ENCODE data around the gene MAP3K20.
"Not testable (repeated sequence)": the region's sequence is repeated elsewhere in the genome, so short reads cannot be mapped to it uniquely, and the experiment has no call there.

The MAP3K20 gene

DNA sequence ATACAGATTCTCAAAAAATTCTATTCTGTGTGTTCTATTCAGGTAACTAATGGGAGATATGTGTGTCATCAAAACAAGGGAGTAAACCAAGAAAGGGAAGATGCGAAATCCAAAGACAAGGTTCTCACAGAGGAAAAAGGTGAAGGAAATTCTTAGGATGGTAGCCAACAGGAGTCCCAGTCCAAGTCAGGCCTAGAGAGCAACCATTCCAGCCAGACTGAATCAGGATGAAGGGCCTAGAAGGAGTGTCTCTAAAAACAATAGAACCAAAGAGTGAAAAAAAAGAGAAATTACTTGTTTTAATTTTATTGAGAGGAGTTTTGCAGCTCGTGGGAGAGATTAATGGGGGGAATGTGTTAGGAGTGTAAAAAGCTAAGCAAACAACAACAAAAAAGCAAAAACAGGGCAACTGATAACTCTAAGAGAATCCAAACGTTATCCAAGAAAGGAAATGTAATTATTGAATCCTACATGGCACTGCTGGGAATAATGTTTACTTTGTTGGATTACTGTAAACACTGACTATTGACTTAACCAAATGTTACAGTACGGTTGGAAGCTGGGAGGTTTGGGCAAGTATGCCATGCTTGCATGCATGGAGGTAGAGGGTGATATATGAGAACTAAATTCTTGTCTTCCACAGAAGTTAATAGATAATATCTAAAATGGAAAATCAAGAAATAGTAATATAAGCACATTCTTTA lies 12.3 kb downstream of the MAP3K20 start:
- no peak for DNase-seq

DNA sequence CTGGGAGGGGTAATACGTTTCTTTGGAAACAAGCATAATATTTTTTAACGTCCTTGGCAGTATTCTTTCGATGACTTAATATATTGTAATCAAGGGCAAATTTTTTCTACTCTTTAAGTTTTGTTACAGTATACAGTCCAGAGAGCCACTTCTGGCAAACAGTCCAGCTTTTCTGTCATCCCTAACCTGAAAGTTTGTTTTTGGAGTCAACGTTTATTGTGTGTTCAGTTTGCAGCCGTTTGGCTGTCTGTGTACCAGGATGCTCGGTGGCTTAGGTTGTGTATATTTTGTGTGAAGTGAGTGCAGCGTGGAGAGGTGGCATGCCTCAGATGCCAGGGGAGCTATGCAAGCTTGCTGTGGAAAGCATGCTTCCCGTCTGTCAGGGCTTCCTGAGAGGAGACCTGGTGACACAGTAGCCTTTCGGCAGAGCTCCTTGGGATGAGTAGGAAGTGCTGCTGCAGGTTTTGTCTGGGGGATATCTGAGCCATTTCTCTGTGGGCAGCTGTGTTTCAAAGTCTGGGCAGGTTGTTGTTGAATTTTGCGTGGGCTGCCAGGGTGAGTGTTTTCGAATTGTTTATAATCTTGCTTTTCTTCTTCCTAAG lies 14.7 kb downstream of the MAP3K20 start:
- DNase-seq, result no peak

DNA sequence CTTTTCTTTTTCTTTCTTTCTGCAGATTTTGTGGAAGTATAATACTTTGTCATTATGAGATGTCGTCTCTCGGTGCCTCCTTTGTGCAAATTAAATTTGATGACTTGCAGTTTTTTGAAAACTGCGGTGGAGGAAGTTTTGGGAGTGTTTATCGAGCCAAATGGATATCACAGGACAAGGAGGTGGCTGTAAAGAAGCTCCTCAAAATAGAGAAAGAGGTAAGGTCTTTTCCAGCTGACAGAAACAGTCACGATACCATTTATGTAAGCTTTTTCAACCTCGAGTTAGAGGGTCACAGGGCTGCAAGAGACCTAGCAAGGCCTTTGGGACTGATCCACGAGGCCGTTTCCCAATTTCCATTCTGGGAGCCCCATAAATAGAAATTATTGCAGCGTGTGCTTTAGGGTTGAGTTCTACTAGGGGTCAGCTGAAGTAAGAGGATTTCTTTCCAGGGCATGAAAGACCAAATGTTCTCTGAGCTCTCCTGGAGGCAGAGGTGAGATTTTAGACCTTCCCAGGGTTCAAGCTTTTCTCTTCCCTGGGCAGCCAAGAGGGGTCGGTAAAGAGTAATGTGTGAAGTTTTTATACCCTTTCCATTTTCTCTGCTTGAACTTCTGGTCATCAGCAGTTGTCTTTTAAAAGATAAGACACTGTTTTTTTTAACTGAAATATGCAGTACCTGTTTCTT lies 15.5 kb downstream of the MAP3K20 start:
- no peak for DNase-seq

- no peak for DNase-seq
Measured at GRCh38 chr2:173091910-173092309, 16.3 kb downstream of the MAP3K20 start.

GRCh38 chr2:173092844-173093402 lies 17.3 kb downstream of the MAP3K20 start:
- no peak for DNase-seq

DNA sequence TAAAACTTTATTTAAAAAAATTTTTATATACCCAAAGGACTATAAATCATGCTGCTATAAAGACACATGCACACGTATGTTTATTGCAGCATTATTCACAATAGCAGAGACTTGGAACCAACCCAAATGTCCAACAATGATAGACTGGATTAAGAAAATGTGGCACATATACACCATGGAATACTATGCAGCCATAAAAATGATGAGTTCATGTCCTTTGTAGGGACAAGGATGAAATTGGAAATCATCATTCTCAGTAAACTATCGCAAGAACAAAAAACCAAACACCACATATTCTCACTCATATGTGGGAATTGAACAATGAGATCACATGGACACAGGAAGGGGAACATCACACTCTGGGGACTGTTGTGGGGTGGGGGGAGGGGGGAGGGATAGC lies 18.0 kb downstream of the MAP3K20 start:
- not testable (repeated sequence) for DNase-seq

- no peak for DNase-seq
Measured at GRCh38 chr2:173094731-173095130, 19.1 kb downstream of the MAP3K20 start.

DNA sequence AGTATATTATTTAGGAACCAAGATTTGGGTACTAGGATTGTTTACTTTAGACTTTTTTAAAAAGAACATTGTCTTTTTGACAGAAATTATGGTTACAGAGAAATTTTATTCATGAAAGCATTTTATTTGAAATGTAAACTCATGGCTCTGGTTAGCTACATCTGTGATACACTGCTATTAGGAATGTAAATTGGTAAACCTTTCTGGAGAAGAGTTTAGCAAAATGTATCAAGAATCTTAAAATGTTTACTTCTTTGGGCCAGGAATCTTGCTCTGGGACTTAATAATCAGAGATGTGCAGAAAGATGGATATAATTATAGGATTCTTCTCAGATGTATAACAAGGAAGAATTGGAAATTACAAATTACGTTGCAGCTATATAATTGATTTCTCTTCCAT lies 19.7 kb downstream of the MAP3K20 start:
- no peak for DNase-seq

- no peak for DNase-seq
Measured at GRCh38 chr2:173099271-173099670, 23.6 kb downstream of the MAP3K20 start.

DNA sequence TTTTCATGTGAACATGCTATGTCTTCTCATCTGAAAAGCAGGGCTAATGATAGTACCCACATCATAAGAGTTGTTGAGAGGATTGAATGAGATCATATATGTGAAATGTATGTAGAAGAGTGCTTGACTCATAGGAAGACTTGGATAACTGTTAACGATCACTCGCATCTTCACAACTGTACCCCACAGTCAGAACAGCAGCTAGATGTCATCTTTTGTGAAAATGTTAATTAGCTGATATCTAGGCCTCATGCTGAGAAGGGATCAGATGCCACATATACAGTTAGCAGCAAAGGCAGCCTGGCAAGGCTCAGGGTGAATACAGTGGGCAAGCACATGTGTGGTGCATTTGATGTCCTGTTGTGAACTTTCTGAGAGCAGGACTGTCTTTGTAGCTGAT lies 24.2 kb downstream of the MAP3K20 start:
- DNase-seq, result no peak

DNA sequence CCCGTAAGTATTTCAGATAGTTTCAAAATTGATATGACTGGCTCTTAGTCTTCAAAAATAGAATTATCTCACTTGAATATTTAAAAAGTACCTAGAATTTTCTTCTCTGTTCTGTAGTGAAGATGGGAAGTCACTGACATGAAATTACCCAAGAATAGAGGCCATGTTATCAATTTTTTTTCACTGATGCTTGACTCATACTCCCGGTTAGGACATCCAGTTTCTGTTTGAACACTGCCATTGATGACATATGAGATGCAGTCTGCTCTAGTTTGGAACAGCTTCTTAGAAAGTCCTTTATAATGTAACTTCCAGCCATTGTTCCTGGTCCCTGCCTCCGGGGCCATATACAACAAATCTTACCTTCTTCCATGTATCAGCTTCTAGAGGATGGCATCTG lies 26.0 kb downstream of the MAP3K20 start:
- DNase-seq, result no peak

DNA sequence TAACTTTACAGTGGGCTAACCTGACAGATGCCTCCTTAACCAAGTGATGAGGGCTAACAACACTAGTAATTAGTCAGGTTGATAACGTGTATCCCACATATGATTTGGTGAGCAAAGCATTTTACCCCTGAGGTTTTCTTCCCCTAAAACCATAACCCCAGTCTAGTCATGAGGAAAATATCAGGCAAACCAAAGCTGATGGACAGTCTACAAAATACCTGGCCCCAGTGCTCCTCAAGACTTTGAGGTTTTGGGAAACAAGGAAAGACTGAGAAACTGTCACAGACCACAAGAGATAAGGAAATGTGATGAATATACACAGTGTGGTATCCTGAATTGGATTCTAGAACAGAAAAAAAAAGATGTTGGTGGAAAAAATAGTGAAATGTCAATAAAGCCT lies 28.5 kb downstream of the MAP3K20 start:
- no peak for DNase-seq

- no peak for DNase-seq
Measured at GRCh38 chr2:173106959-173107628, 31.4 kb downstream of the MAP3K20 start.

DNA sequence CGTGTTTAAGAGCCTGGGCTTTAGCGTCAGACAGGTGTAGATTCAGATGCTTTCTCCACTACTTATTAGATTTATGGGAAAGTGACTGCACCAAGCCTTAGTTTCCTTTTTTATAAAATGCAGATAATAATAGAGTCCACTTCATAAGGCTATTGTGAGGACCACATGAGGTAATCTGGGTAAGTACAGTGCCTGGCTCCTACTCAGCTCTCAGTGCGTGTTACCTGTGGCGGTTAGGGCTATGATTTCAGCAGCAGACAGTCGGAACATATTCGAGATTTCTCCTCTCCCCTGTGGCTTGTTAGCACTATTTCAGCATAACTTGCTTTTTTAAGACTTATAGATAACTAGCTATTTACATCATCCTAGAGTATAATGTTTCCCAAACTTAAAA lies 32.0 kb downstream of the MAP3K20 start:
- DNase-seq, result no peak

DNA sequence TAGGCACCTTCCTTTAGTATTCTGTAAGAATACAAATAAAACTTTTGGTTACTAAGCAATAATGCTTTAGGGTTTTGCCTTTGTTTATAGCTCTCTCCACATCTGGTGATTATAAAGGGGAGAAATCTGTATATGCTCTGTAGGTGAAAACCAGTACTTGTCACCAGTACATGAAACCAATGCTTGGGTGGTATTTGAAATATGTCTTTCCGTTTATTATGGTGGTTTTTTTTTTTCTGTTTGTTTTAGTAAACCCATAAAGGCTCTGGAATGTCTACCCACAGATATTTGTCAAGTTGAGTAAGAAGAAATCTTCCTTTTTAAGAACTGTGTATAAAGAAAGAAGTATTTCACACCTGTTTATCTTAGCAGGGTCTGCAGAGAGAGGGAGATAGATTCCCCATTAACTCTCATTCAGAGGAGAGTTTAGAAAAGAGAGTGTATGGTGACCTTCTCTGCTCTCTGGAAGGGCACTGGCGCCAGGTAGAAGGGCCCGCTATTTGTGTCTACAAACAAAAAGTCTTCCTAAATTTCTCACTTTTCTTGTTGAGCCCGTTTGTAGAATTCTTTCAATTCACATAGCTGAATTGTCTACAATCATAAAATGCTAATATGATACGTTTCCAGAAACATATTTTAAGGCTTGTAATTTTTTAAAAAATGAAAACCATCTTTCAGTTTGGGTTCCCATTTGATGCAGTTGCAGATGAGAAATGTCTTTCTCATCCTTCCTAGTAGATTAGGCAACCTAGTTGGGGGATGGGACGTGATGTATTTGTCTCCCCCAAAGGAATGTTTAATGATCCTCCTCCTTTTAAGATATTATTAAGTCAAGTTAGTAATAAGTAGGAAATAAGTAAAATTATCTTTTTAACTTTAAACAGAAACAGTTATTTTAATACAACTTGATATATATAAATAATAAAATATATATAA lies 33.9 kb downstream of the MAP3K20 start:
- no peak for DNase-seq

- DNase-seq, result no peak
Measured at GRCh38 chr2:173117678-173118077, 42.0 kb downstream of the MAP3K20 start.

DNA sequence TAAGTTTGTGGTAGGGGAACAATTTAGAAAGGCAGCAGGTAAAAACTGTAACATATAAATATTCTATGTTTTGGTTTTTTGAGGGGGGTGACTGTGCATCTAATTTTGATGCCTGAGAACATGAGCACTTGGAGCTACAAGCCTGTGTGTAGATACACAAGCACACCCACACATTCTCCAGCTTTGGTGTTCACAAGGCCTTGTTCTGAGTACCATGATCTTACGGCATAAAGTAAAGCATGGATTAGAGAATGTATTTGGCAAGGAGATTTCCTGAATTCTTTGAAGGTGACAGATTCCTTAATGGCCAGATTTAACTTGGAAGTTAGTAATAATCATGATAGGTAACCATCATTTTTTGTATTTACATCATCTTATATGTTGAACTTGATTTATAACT lies 42.7 kb downstream of the MAP3K20 start:
- DNase-seq, result no peak

- DNase-seq, result no peak
Measured at GRCh38 chr2:173119069-173119807, 43.6 kb downstream of the MAP3K20 start.

- no peak for DNase-seq
Measured at GRCh38 chr2:173119944-173120343, 44.3 kb downstream of the MAP3K20 start.

- no peak for DNase-seq
Measured at GRCh38 chr2:173122936-173123335, 47.3 kb downstream of the MAP3K20 start.

GRCh38 chr2:173124441-173124840 lies 48.8 kb downstream of the MAP3K20 start:
- no peak for DNase-seq

- no peak for DNase-seq
Measured at GRCh38 chr2:173126819-173127218, 51.2 kb downstream of the MAP3K20 start.

Data from activated CD4-positive, alpha-beta T cell treated with anti-CD3 and anti-CD28 coated beads, Interleukin-2, amount 50 U/mL, for 48 hours (primary cell).